Sigmoid colon (tissue), 7 donors: ENCODE data around the gene EMP1. TPM values are rescaled to one million over a fixed set of nuclear protein-coding genes. Genes with fewer than 3 reads are reported as not detected.

Experiments used
- DNase-seq: peaks from one replicate; pipeline ENCODE4 v3.0.0-alpha.2; 2019
- H3K27ac ChIP-seq, 4 donors: fragments of 200-600 bp; sonication (generic); one replicate each; pipeline ENCODE4 v1.5.1; 2016 to 2019; ENCODE audit warnings: mild to moderate bottlenecking in 1 of 4
- H3K27me3 ChIP-seq, 3 donors: fragments of 200-600 bp; sonication (generic); one replicate each; pipeline ENCODE4 v1.5.1; 2019; ENCODE audit warnings: mild to moderate bottlenecking in 1 of 3
- H3K36me3 ChIP-seq, 4 donors: fragments of 200-600 bp; sonication (generic); one replicate each; pipeline ENCODE4 v1.5.1; 2016 to 2019
- H3K4me1 ChIP-seq, 4 donors: fragments of 200-600 bp; sonication (generic); one replicate each; pipeline ENCODE4 v1.5.1; 2017 to 2019
- H3K4me3 ChIP-seq, 4 donors: fragments of 200-600 bp; sonication (generic); one replicate each; pipeline ENCODE4 v1.5.1; 2017 to 2019; ENCODE audit warnings: mild to moderate bottlenecking in 2 of 4, moderate library complexity in 1 of 4
- H3K9me3 ChIP-seq, 4 donors: fragments of 200-600 bp in 3 of 4; sonication (generic) in 3 of 4; one replicate each; pipeline versions ENCODE4 v1.5.1 to v1.6.1; 2013 to 2019
- EP300 ChIP-seq, 4 donors: sonication (generic); formaldehyde crosslinking; IDR thresholded peaks; one replicate each; pipeline ENCODE4 v1.6.1; 2017; ENCODE audit warnings: antibody characterized with exemption in 4 of 4
- POLR2A ChIP-seq, 2 donors: fragments of 450-650 bp; IDR thresholded peaks; one replicate each; pipeline ENCODE4 v1.6.1; 2016; ENCODE audit warnings: antibody characterized with exemption in 2 of 2, mild to moderate bottlenecking in 2 of 2, moderate library complexity in 2 of 2
- POLR2AphosphoS5 ChIP-seq, 4 donors: sonication (generic); formaldehyde crosslinking; IDR thresholded peaks; one replicate each; pipeline ENCODE4 v1.6.1; 2017; ENCODE audit warnings: antibody characterized with exemption in 4 of 4
- WGBS, 2 donors: extraction: QIAGEN DNeasy Blood & Tissue Kit; methylation state at CpG; one replicate each; pipeline ENCODE4 v1.1.7; 2013; 5-methylcytosine and 5-hydroxymethylcytosine counted together
- intact Hi-C: fragments of 100-400 bp; cut with DNase I; formaldehyde crosslinking; loops from one replicate; pipeline ENCODE4 v1.15.1; 2023
- polyA plus RNA-seq, 3 donors: library from polyadenylated mRNA; stranded (reverse); fragments of 200-250 nt; gene quantifications; one replicate each; pipeline ENCODE4 v1.2.3, GENCODE V29; 2013
- total RNA-seq, 4 donors: library from RNA; depleted of rRNA; stranded (reverse); fragments of >200 nt; gene quantifications; one replicate each; pipeline ENCODE4 v1.1.0, GENCODE V29; 2016
- TF ChIP-seq, protein P1 (sequence below), 4 experiments: fragments of 450-650 bp in 3 of 4; fragments of 200-600 bp in 1 of 4; IDR thresholded peaks; one replicate each; pipeline ENCODE4 v1.5.1; 2016 to 2019; ENCODE audit warnings: antibody characterized with exemption in 4 of 4, mild to moderate bottlenecking in 3 of 4, moderate library complexity in 2 of 4
- donor health status: healthy with polysubstance abuse.
- donor health status: Bipolar disorder and iron deficiency.
- donor health status: healthy.

Gene EMP1
- total and polyA plus RNA-seq, 7 donors, result 25.8 to 172 (median 85.5) TPM

DNA sequence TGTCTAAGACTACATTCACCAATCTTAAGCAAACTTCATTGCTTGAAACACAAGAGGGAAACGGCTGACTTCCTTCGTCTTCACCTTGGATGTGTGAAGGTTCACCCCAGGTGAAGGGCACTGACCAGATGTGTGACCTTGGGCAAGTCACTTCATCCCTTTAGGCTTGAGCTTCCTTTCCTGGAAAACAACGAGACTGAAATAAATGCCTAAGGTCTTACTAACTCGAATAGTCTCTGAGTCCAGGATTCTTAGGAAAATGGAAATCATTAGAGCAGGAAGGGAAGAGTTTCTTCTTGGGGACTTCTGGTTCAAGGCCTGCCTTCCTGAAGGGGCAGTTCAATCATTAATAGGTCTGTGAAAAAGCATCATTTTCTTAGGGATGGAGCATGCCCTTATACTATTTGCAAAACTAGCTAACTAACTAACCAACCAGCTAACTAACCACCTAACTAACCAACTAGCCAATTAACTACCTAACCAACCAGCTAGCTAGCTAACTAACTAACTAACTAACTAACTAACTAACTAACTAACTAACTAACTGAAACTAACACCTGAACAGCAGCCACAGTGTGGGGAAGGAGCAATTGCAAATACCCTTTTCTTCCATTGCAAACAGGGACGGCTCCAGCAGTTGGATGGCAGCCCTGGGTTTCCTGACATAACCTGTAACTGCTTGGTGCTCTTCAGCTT lies 31.5 kb upstream of the EMP1 start:
- Histone ChIP-seq H3K4me1 (no peaks in the 10 kb centered on the region), H3K36me3 (no peaks in the 10 kb centered on the region), H3K4me3 (no peak overlapping the region), H3K27me3 (no peaks in the 10 kb centered on the region), H3K9me3 (no peaks in the 10 kb centered on the region), H3K27ac (no peak overlapping the region)
- 73 to 77% methylated on average over 5 of the region's 5 CpGs for WGBS, 2 donors
- no peak for DNase-seq
- intact Hi-C loops, result no loop called here
- TF ChIP-seq POLR2A (IDR thresholded peaks at IDR 0.05), result no peak
- TF ChIP-seq EP300 (IDR thresholded peaks at IDR 0.05), result no peak

DNA sequence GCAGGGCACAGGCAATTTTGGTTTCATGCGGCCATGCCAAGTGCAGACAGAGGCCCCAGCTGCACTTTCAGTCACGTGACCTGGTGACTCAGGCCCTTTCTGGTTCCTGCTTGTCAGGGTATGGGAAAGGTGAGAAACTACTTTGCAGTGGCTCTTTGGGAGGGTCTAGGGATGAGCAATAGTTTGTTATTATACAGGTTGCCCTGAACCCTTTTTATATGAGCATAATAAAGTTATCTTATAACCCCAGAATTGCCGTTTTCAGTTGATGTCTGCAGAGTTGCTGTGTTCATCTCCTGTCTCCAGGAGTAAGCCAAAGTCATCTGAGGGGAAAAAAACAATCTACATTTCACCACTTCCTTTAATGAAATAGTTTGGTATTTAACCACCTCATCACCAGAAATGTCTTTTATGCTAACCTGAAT lies 30.9 kb upstream of the EMP1 start:
- Histone ChIP-seq H3K9me3 (no peaks in the 10 kb centered on the region), H3K27ac (peak overlapping the region in 1 of 4 donors; percentile 2), H3K27me3 (no peaks in the 10 kb centered on the region), H3K36me3 (no peaks in the 10 kb centered on the region), H3K4me3 (no peak overlapping the region), H3K4me1 (no peaks in the 10 kb centered on the region)
- TF ChIP-seq EP300 (IDR thresholded peaks at IDR 0.05) (no peak), POLR2AphosphoS5 (IDR thresholded peaks at IDR 0.05) (peak in 1 of 4 donors; percentile 13), POLR2A (IDR thresholded peaks at IDR 0.05) (no peak)
- TF ChIP-seq, protein P1, sequence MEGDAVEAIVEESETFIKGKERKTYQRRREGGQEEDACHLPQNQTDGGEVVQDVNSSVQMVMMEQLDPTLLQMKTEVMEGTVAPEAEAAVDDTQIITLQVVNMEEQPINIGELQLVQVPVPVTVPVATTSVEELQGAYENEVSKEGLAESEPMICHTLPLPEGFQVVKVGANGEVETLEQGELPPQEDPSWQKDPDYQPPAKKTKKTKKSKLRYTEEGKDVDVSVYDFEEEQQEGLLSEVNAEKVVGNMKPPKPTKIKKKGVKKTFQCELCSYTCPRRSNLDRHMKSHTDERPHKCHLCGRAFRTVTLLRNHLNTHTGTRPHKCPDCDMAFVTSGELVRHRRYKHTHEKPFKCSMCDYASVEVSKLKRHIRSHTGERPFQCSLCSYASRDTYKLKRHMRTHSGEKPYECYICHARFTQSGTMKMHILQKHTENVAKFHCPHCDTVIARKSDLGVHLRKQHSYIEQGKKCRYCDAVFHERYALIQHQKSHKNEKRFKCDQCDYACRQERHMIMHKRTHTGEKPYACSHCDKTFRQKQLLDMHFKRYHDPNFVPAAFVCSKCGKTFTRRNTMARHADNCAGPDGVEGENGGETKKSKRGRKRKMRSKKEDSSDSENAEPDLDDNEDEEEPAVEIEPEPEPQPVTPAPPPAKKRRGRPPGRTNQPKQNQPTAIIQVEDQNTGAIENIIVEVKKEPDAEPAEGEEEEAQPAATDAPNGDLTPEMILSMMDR (IDR thresholded peaks at IDR 0.05), result no peak
- peak; percentile 81 for DNase-seq
- 1 to 11% methylated on average over 3 of the region's 3 CpGs for WGBS, 2 donors
- intact Hi-C loops, result no loop called here

DNA sequence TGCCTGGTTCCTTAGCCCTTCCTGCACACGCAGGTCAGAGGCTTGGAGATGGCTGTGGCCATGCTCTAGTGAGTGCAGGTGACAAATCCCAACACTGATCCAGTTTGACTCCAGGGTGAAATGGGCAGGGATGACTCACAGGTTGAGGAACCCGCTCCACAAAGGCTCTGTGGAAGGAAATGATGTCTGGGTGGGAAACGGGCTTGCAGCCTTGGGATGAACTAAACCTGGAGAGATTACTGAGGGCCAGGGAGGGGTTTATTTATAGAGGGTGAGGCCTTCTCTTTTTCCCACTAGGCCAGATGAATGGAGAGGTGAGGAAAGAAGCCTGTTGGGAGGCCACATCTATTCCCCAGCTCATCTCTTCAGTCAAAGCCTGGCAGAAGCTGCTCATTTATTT lies 29.3 kb upstream of the EMP1 start:
- Histone ChIP-seq H3K36me3 (no peaks in the 10 kb centered on the region), H3K4me3 (no peak overlapping the region), H3K27ac (no peak overlapping the region), H3K4me1 (no peaks in the 10 kb centered on the region), H3K9me3 (no peaks in the 10 kb centered on the region), H3K27me3 (no peaks in the 10 kb centered on the region)
- 85 to 87% methylated on average over 3 of the region's 3 CpGs for WGBS, 2 donors
- TF ChIP-seq POLR2AphosphoS5 (IDR thresholded peaks at IDR 0.05) (no peak), EP300 (IDR thresholded peaks at IDR 0.05) (no peak), POLR2A (IDR thresholded peaks at IDR 0.05) (no peak)
- TF ChIP-seq, protein P1 (IDR thresholded peaks at IDR 0.05), result no peak
- DNase-seq, result no peak
- intact Hi-C loops, result no loop called here

DNA sequence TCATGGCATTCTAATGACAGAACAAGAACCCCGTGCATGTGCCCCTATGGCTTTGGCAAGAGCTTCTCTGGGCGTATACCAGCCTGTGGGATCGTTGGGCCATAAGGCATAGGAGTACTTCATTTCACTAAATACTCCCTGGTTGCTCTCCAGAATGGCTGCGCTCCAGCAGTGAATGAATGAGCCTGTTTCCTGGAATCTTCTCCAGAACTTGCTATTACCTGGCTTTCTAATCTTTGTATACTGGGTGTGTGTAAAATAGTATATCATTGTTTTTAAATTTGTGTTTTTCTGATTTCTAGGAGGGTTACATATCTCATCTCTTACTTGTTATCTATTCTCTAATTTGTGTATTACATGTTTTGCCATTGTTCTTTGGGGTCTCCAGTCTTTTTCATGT lies 28.6 kb upstream of the EMP1 start:
- DNase-seq, result no peak
- H3K27ac ChIP-seq, result no peak overlapping the region
- no peaks in the 10 kb centered on the region for H3K9me3 ChIP-seq
- no peak overlapping the region for H3K4me3 ChIP-seq
- no peaks in the 10 kb centered on the region for H3K4me1 ChIP-seq
- no peaks in the 10 kb centered on the region for H3K36me3 ChIP-seq
- TF ChIP-seq POLR2AphosphoS5 (IDR thresholded peaks at IDR 0.05), result no peak
- no peak for TF ChIP-seq EP300 (IDR thresholded peaks at IDR 0.05)
- TF ChIP-seq, protein P1 (IDR thresholded peaks at IDR 0.05), result no peak
- no peak for TF ChIP-seq POLR2A (IDR thresholded peaks at IDR 0.05)
- intact Hi-C loops, result no loop called here
- 93 to 95% methylated on average over 4 of the region's 4 CpGs for WGBS, 2 donors
- H3K27me3 ChIP-seq, result no peaks in the 10 kb centered on the region

DNA sequence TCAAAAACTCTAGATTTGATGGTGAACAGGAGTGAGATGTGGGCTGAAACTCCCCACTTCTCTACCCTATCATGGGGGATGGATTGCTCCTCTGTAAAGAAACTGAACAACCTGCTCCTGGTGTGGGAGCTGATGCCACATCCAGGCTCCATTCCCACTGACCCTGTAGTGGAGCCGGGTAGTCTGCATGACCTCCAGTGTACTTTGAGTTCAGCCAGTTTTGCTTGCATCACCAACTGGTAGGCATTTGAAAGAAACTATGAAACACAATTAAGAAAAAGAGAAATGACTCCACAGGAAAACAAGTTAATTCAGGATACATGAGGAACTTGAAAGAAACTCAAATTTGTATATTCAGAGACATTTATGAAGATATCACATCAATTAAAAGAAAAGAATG lies 27.3 kb upstream of the EMP1 start:
- no peaks in the 10 kb centered on the region for H3K36me3 ChIP-seq
- no peaks in the 10 kb centered on the region for H3K9me3 ChIP-seq
- 75 to 83% methylated on average over 1 of the region's 1 CpG for WGBS, 2 donors
- DNase-seq, result no peak
- intact Hi-C loops, result no loop called here
- TF ChIP-seq POLR2A (IDR thresholded peaks at IDR 0.05), result no peak
- H3K4me1 ChIP-seq, result no peaks in the 10 kb centered on the region
- no peaks in the 10 kb centered on the region for H3K27me3 ChIP-seq
- H3K4me3 ChIP-seq, result no peak overlapping the region
- H3K27ac ChIP-seq, result no peak overlapping the region
